ENCODE measurements around the gene ATL2.

- TF ChIP-seq POLR2AphosphoS5 (IDR thresholded peaks at IDR 0.05) (no peak), CTCF (IDR thresholded peaks at IDR 0.05) (no peak), POLR2A (IDR thresholded peaks at IDR 0.05) (no peak)
Observed at GRCh38 chr2:38421274-38422056, 44.4 kb upstream of the ATL2 start.

All from prostate gland (tissue), 2 donors.